ENCODE measurements around the gene INSRR.

The INSRR gene

GRCh38 chr1:156815307-156815826 is 43.5 kb downstream of the INSRR start:
- TF ChIP-seq, protein P1, sequence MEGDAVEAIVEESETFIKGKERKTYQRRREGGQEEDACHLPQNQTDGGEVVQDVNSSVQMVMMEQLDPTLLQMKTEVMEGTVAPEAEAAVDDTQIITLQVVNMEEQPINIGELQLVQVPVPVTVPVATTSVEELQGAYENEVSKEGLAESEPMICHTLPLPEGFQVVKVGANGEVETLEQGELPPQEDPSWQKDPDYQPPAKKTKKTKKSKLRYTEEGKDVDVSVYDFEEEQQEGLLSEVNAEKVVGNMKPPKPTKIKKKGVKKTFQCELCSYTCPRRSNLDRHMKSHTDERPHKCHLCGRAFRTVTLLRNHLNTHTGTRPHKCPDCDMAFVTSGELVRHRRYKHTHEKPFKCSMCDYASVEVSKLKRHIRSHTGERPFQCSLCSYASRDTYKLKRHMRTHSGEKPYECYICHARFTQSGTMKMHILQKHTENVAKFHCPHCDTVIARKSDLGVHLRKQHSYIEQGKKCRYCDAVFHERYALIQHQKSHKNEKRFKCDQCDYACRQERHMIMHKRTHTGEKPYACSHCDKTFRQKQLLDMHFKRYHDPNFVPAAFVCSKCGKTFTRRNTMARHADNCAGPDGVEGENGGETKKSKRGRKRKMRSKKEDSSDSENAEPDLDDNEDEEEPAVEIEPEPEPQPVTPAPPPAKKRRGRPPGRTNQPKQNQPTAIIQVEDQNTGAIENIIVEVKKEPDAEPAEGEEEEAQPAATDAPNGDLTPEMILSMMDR (IDR thresholded peaks at IDR 0.05; ENCODE audit: insufficient read depth, low read length, poor library complexity, severe bottlenecking), result no peak
- Histone ChIP-seq H3K36me3 (ENCODE audit: control insufficient read depth, insufficient read depth, low read length) (no peaks in the 10 kb centered on the region), H3K4me3 (replicated peaks; ENCODE audit: low read depth, low read length) (no peak overlapping the region), H3K27me3 (replicated peaks; ENCODE audit: control insufficient read depth, insufficient read depth, low read length) (no peaks in the 10 kb centered on the region; the same call in 1 of the 2 replicates)
- no peak for DNase-seq (ENCODE audit: extremely low read depth, insufficient read length)

DNA sequence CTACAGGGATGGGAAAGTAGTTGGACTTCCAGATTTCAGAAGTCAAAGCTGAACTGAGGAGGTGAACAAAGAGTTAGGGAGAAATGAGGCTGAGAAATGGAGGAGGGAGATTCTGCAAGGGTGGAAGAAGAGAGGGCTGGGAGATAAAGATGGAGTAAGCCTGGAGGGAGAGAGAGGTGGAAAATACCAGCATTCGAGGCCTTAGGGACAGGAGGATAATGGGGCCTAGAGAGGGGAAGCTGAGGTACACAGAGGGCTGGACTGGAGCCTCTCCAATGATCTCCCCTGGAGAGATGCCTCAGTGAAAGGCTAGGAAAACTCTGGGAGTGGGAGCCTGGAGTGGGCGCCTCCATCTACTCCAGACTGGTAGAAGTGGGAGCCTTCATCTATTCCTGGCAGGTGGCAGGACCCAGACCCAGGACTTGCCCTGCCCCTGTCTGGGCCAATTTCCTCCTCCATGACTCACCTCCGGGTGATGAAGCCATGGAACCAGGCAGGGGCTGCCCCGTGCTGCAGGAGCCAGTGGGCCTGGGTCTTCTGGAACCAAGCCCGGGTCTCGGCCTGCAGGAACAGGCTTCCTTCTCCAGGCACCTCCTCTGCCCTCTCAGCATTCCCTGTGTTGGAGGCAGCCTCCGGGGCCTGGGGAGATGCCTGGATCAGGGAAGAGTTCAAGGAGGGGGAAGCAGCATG is 44.2 kb downstream of the INSRR start:
- Histone ChIP-seq H3K36me3 (ENCODE audit: control insufficient read depth, insufficient read depth, low read length) (no peaks in the 10 kb centered on the region), H3K4me3 (replicated peaks; ENCODE audit: low read depth, low read length) (no peak overlapping the region), H3K27me3 (replicated peaks; ENCODE audit: control insufficient read depth, insufficient read depth, low read length) (no peaks in the 10 kb centered on the region; the same call in 1 of the 2 replicates)
- no peak for DNase-seq (ENCODE audit: extremely low read depth, insufficient read length)
- TF ChIP-seq, protein P1 (IDR thresholded peaks at IDR 0.05; ENCODE audit: insufficient read depth, low read length, poor library complexity, severe bottlenecking), result no peak

GRCh38 chr1:156813750-156814570 is 45.0 kb downstream of the INSRR start:
- H3K27me3 ChIP-seq (replicated peaks; ENCODE audit: control insufficient read depth, insufficient read depth, low read length), result no peaks in the 10 kb centered on the region; the same call in 1 of the 2 replicates
- peak; percentile 78 for DNase-seq (ENCODE audit: extremely low read depth, insufficient read length)

DNA sequence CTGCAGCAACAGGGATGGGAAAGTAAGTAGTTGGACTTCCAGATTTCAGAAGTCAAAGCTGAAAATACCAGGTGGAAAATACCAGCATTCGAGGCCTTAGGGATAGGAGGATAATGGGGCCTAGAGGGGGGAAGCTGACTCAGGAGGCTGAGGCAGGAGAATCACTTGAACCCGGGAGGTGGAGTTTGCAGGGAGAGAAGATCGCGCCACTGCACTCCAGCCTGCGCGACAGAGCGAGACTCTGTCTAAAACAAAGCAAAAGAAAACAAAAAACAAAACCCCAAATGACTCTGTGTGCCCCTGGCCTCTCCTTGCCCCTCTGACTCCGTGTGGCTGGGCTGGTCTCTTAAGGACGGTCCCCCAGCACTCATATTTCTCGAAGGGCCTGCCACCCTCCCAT is 45.6 kb downstream of the INSRR start:
- no peaks in the 10 kb centered on the region; the same call in 1 of the 2 replicates for H3K27me3 ChIP-seq (replicated peaks; ENCODE audit: control insufficient read depth, insufficient read depth, low read length)
- TF ChIP-seq, protein P1 (IDR thresholded peaks at IDR 0.05; ENCODE audit: insufficient read depth, low read length, poor library complexity, severe bottlenecking), result no peak
- DNase-seq (ENCODE audit: extremely low read depth, insufficient read length), result no peak
- no peaks in the 10 kb centered on the region for H3K36me3 ChIP-seq (ENCODE audit: control insufficient read depth, insufficient read depth, low read length)
- H3K4me3 ChIP-seq (replicated peaks; ENCODE audit: low read depth, low read length), result no peak overlapping the region

More at GRCh38 chr1:156813750-156814570, 45.0 kb downstream of the INSRR start:
- H3K36me3 ChIP-seq (ENCODE audit: control insufficient read depth, insufficient read depth, low read length), result no peaks in the 10 kb centered on the region
- H3K4me3 ChIP-seq (replicated peaks; ENCODE audit: low read depth, low read length), result peak overlapping the region; percentile 32
- TF ChIP-seq, protein P1 (IDR thresholded peaks at IDR 0.05; ENCODE audit: insufficient read depth, low read length, poor library complexity, severe bottlenecking), result peak; percentile 48

DNA sequence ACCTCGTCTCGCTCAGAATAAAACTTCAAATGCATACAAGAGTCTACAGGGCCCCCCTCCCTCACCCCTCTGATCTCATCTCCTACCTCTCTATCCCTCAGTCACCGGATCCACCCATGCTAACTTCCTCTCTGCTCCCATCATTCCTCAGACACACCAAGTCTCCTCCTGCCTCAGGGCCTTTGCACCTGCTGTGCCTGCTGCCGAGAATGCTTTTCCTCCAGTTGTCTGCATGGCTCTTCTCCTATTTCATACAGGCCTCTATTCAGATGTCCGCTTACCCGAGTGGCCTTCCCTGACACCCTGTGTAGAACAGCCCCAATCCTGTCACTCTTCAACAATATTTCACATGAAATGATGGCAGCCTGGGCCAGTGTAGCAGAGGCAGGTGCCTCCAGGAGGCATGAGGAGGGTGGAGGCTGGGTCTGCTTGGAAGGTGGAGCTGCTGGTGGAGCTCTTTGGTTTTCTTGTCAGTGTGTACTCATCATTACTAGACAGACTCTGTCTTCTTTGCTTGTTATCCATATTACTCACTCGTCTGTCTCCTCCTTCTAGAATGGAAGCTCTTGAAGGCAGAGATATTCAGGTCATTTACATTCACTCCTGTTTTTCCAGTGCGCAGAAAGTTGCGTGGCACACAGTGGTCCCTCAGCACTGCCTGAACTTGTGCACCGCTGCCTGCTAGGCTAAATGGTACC is 46.5 kb downstream of the INSRR start:
- no peak for DNase-seq (ENCODE audit: extremely low read depth, insufficient read length)
- no peak overlapping the region for H3K4me3 ChIP-seq (replicated peaks; ENCODE audit: low read depth, low read length)
- no peaks in the 10 kb centered on the region for H3K36me3 ChIP-seq (ENCODE audit: control insufficient read depth, insufficient read depth, low read length)
- no peaks in the 10 kb centered on the region; the same call in 1 of the 2 replicates for H3K27me3 ChIP-seq (replicated peaks; ENCODE audit: control insufficient read depth, insufficient read depth, low read length)
- TF ChIP-seq, protein P1 (IDR thresholded peaks at IDR 0.05; ENCODE audit: insufficient read depth, low read length, poor library complexity, severe bottlenecking), result no peak

All from GM06990 (cell line).